ENCODE measurements around the gene GLCCI1.
"Not testable (repeated sequence)": the region's sequence is repeated elsewhere in the genome, so short reads cannot be mapped to it uniquely, and the experiment has no call there.

Gene GLCCI1

GRCh38 chr7:8094164-8095140 lies 125.9 kb downstream of the GLCCI1 start:
- no peak for DNase-seq (ENCODE audit: low read depth)

GRCh38 chr7:8101292-8101691 lies 132.7 kb downstream of the GLCCI1 start:
- not testable (repeated sequence) for DNase-seq (ENCODE audit: low read depth)

- no peak for DNase-seq (ENCODE audit: low read depth)
These were observed 134.7 kb downstream of the GLCCI1 start for GRCh38 chr7:8103282-8103681.

GRCh38 chr7:8105449-8106095 lies 137.0 kb downstream of the GLCCI1 start:
- no peak for DNase-seq (ENCODE audit: low read depth)

GRCh38 chr7:8109196-8110022 lies 140.8 kb downstream of the GLCCI1 start:
- peak; percentile 31 for DNase-seq (ENCODE audit: low read depth)

- no peak for DNase-seq (ENCODE audit: low read depth)
These were observed 142.8 kb downstream of the GLCCI1 start for GRCh38 chr7:8111282-8111960.

GRCh38 chr7:8112685-8113084 lies 144.1 kb downstream of the GLCCI1 start:
- no peak for DNase-seq (ENCODE audit: low read depth)

- no peak for DNase-seq (ENCODE audit: low read depth)
These were observed 144.6 kb downstream of the GLCCI1 start for GRCh38 chr7:8113184-8113583.

GRCh38 chr7:8114175-8114574 lies 145.6 kb downstream of the GLCCI1 start:
- DNase-seq (ENCODE audit: low read depth) = no peak

- DNase-seq (ENCODE audit: low read depth) = no peak
These were observed 147.2 kb downstream of the GLCCI1 start for GRCh38 chr7:8115547-8116402.

- no peak for DNase-seq (ENCODE audit: low read depth)
These were observed 148.6 kb downstream of the GLCCI1 start for GRCh38 chr7:8117195-8117594.

- no peak for DNase-seq (ENCODE audit: low read depth)
These were observed 150.7 kb downstream of the GLCCI1 start for GRCh38 chr7:8119262-8119661.

GRCh38 chr7:8120390-8121058 lies 151.9 kb downstream of the GLCCI1 start:
- DNase-seq (ENCODE audit: low read depth) = no peak

GRCh38 chr7:8121243-8121642 lies 152.6 kb downstream of the GLCCI1 start:
- no peak for DNase-seq (ENCODE audit: low read depth)

GRCh38 chr7:8125680-8126444 lies 157.3 kb downstream of the GLCCI1 start:
- DNase-seq (ENCODE audit: low read depth) = no peak

- no peak for DNase-seq (ENCODE audit: low read depth)
These were observed 158.1 kb downstream of the GLCCI1 start for GRCh38 chr7:8126601-8127167.

GRCh38 chr7:8128449-8129317 lies 160.1 kb downstream of the GLCCI1 start:
- no peak for DNase-seq (ENCODE audit: low read depth)

GRCh38 chr7:8129318-8129659 lies 160.7 kb downstream of the GLCCI1 start:
- no peak for DNase-seq (ENCODE audit: low read depth)

Measured in stromal cell of bone marrow (primary cell).